ENCODE results near the gene BCOR.

BCOR gene

GRCh38 chrX:40112996-40113395 lies 15.2 kb upstream of the BCOR start:
- no peak for DNase-seq (ENCODE audit: low read depth)

- no peak for DNase-seq (ENCODE audit: low read depth)
Observed at GRCh38 chrX:40111868-40112267, 14.1 kb upstream of the BCOR start.

GRCh38 chrX:40109288-40110008 lies 11.7 kb upstream of the BCOR start:
- DNase-seq (ENCODE audit: low read depth) = no peak

- no peak for DNase-seq (ENCODE audit: low read depth)
Observed at GRCh38 chrX:40108959-40109287, 11.2 kb upstream of the BCOR start.

- DNase-seq (ENCODE audit: low read depth) = no peak
Observed at GRCh38 chrX:40108162-40108958, 10.6 kb upstream of the BCOR start.

GRCh38 chrX:40107291-40108161 lies 9.8 kb upstream of the BCOR start:
- no peak for DNase-seq (ENCODE audit: low read depth)

- DNase-seq (ENCODE audit: low read depth) = no peak
Observed at GRCh38 chrX:40106676-40107290, 9.0 kb upstream of the BCOR start.

- no peak for DNase-seq (ENCODE audit: low read depth)
Observed at GRCh38 chrX:40105835-40106675, 8.3 kb upstream of the BCOR start.

GRCh38 chrX:40104985-40105834 lies 7.5 kb upstream of the BCOR start:
- no peak for DNase-seq (ENCODE audit: low read depth)

- no peak for DNase-seq (ENCODE audit: low read depth)
Observed at GRCh38 chrX:40104630-40104984, 6.8 kb upstream of the BCOR start.

GRCh38 chrX:40103565-40104323 lies 6.0 kb upstream of the BCOR start:
- no peak for DNase-seq (ENCODE audit: low read depth)

- no peak for DNase-seq (ENCODE audit: low read depth)
Observed at GRCh38 chrX:40102393-40103381, 4.9 kb upstream of the BCOR start.

GRCh38 chrX:40101430-40101802 lies 3.7 kb upstream of the BCOR start:
- DNase-seq (ENCODE audit: low read depth) = no peak

- DNase-seq (ENCODE audit: low read depth) = no peak
Observed at GRCh38 chrX:40100537-40101429, 3.0 kb upstream of the BCOR start.

GRCh38 chrX:40100141-40100536 lies 2.4 kb upstream of the BCOR start:
- no peak for DNase-seq (ENCODE audit: low read depth)

- no peak for DNase-seq (ENCODE audit: low read depth)
Observed at GRCh38 chrX:40099055-40099958, 1.5 kb upstream of the BCOR start.

Measured in fibroblast of the conjunctiva (primary cell).